CD4-positive, alpha-beta T cell treated with Interleukin-21 for 1 hour (primary cell): ENCODE data around the gene SGIP1.

Experiments
- DNase-seq: peaks from one replicate; pipeline ENCODE4 v3.0.0-alpha.2; 2020

SGIP1 gene

GRCh38 chr1:66521721-66522365 is 12.1 kb upstream of the SGIP1 start:
- no peak for DNase-seq

GRCh38 chr1:66523562-66523961 is 10.4 kb upstream of the SGIP1 start:
- DNase-seq = no peak

GRCh38 chr1:66525086-66525485 is 8.9 kb upstream of the SGIP1 start:
- DNase-seq = no peak

GRCh38 chr1:66526036-66526435 is 7.9 kb upstream of the SGIP1 start:
- DNase-seq = no peak

- DNase-seq = no peak
Observed at GRCh38 chr1:66526991-66527390, 7.0 kb upstream of the SGIP1 start.

- DNase-seq = no peak
Observed at GRCh38 chr1:66527686-66528085, 6.3 kb upstream of the SGIP1 start.

- no peak for DNase-seq
Observed at GRCh38 chr1:66528580-66528979, 5.4 kb upstream of the SGIP1 start.

GRCh38 chr1:66532214-66532613 is 1.7 kb upstream of the SGIP1 start:
- DNase-seq = no peak

GRCh38 chr1:66532798-66533783 is 862 bp upstream of the SGIP1 start:
- DNase-seq = no peak

- DNase-seq = no peak
Observed at GRCh38 chr1:66535061-66535460, 1.1 kb downstream of the SGIP1 start.

GRCh38 chr1:66535853-66536252 is 1.9 kb downstream of the SGIP1 start:
- DNase-seq = no peak

- DNase-seq = no peak
Observed at GRCh38 chr1:66537718-66538117, 3.8 kb downstream of the SGIP1 start.

- DNase-seq = no peak
Observed at GRCh38 chr1:66539491-66539890, 5.5 kb downstream of the SGIP1 start.

GRCh38 chr1:66540434-66541032 is 6.6 kb downstream of the SGIP1 start:
- DNase-seq = no peak

- no peak for DNase-seq
Observed at GRCh38 chr1:66542314-66542713, 8.4 kb downstream of the SGIP1 start.

- DNase-seq = no peak
Observed at GRCh38 chr1:66542811-66543767, 9.1 kb downstream of the SGIP1 start.

- no peak for DNase-seq
Observed at GRCh38 chr1:66546047-66546810, 12.3 kb downstream of the SGIP1 start.

GRCh38 chr1:66549017-66549416 is 15.1 kb downstream of the SGIP1 start:
- no peak for DNase-seq

- DNase-seq = no peak
Observed at GRCh38 chr1:66550243-66550642, 16.3 kb downstream of the SGIP1 start.

- no peak for DNase-seq
Observed at GRCh38 chr1:66552287-66552686, 18.3 kb downstream of the SGIP1 start.

- no peak for DNase-seq
Observed at GRCh38 chr1:66552829-66553228, 18.9 kb downstream of the SGIP1 start.

GRCh38 chr1:66553846-66554245 is 19.9 kb downstream of the SGIP1 start:
- DNase-seq = no peak
